ENCODE results near the gene PAOX. TPM values are rescaled to one million over a fixed set of nuclear protein-coding genes. Genes with fewer than 3 reads are reported as not detected.

The PAOX gene
- total RNA-seq, 4 donors from 2014 or later = 2.4 to 18.6 (median 8.1) TPM

GRCh38 chr10:133384071-133384470, 5.0 kb downstream of the PAOX start:
- TF ChIP-seq CTCF (IDR thresholded peaks at IDR 0.05; ENCODE audit: low read depth) = no peak

- TF ChIP-seq CTCF (IDR thresholded peaks at IDR 0.05; ENCODE audit: low read depth) = no peak
These were observed 6.2 kb downstream of the PAOX start for GRCh38 chr10:133385214-133385613.

- no peak for TF ChIP-seq CTCF (IDR thresholded peaks at IDR 0.05; ENCODE audit: low read depth)
These were observed 9.3 kb downstream of the PAOX start for GRCh38 chr10:133388236-133388972.

GRCh38 chr10:133388973-133389818, 10.1 kb downstream of the PAOX start:
- no peak for TF ChIP-seq CTCF (IDR thresholded peaks at IDR 0.05; ENCODE audit: low read depth)

- no peak for TF ChIP-seq CTCF (IDR thresholded peaks at IDR 0.05; ENCODE audit: low read depth)
These were observed 11.7 kb downstream of the PAOX start for GRCh38 chr10:133390597-133391248.

- TF ChIP-seq CTCF (IDR thresholded peaks at IDR 0.05; ENCODE audit: low read depth) = no peak
These were observed 12.2 kb downstream of the PAOX start for GRCh38 chr10:133391249-133391635.

All from subcutaneous adipose tissue (tissue), 4 donors.